K562 (cell line): ENCODE measurements around the gene LZTS3. TPM values are rescaled to one million over a fixed set of nuclear protein-coding genes. Genes with fewer than 3 reads are reported as not detected.

Experiments
- BRF2 ChIP-seq: IDR thresholded peaks from 3 replicates; pipeline ENCODE4 v1.6.1; 2011; ENCODE audit warnings: borderline replicate concordance, mild to moderate bottlenecking; ENCODE audit not compliant: insufficient read length, insufficient read depth
- CEBPB ChIP-seq: fragments of 450-650 bp; IDR thresholded peaks from 2 replicates; pipeline ENCODE4 v1.6.1; 2016; ENCODE audit warnings: missing genetic modification characterization, missing compliant biosample characterization
- CREB1 ChIP-seq, 2 experiments: sonication (generic) in 1 of 2; formaldehyde crosslinking in 1 of 2; IDR thresholded peaks; 2 replicates each; pipeline versions ENCODE4 v1.6.1 to v1.8.0; 2012 to 2022; ENCODE audit warnings: inconsistent platforms in 1 of 2, mild to moderate bottlenecking in 1 of 2, missing genetic modification reagents in 1 of 2, moderate library complexity in 1 of 2
- CXXC5 ChIP-seq: fragments of 250-450 bp; sonication (Bioruptor Pico); IDR thresholded peaks from 2 replicates; pipeline ENCODE4 v1.8.0; 2022; ENCODE audit warnings: inconsistent platforms, mild to moderate bottlenecking, moderate library complexity
- MAZ ChIP-seq, 2 experiments: fragments of 450-650 bp in 1 of 2; sonication (generic) in 1 of 2; formaldehyde crosslinking; IDR thresholded peaks in 1 of 2; conservative IDR thresholded peaks in 1 of 2; 2 replicates each; pipeline versions ENCODE4 v1.4.0 to v1.5.0; 2020; ENCODE audit warnings: mild to moderate bottlenecking in 1 of 2, missing genetic modification reagents in 1 of 2
- MXD1 ChIP-seq: fragments of 250-450 bp; sonication (Bioruptor Pico); IDR thresholded peaks from 2 replicates; pipeline ENCODE4 v1.8.0; 2021; ENCODE audit warnings: borderline replicate concordance, mild to moderate bottlenecking, moderate library complexity; ENCODE audit not compliant: poor library complexity, severe bottlenecking
- RB1 ChIP-seq: fragments of 450-650 bp; IDR thresholded peaks from 2 replicates; pipeline ENCODE4 v1.6.1; 2017; ENCODE audit warnings: low read depth, mild to moderate bottlenecking
- RBM25 ChIP-seq: fragments of 200-400 bp; formaldehyde crosslinking; IDR thresholded peaks from 2 replicates; pipeline ENCODE4 v1.6.1; 2018; ENCODE audit warnings: low read length, low read depth, moderate library complexity; ENCODE audit not compliant: severe bottlenecking
- TFAP4 ChIP-seq: sonication (generic); formaldehyde crosslinking; IDR thresholded peaks from 2 replicates; pipeline ENCODE4 v1.8.0; 2022; ENCODE audit warnings: missing genetic modification reagents, mild to moderate bottlenecking, moderate library complexity, borderline replicate concordance
- ZBED1 ChIP-seq: IDR thresholded peaks from 2 replicates; pipeline ENCODE4 v1.6.1; 2014
- ZBTB17 ChIP-seq: fragments of 450-650 bp; formaldehyde crosslinking; IDR thresholded peaks from 2 replicates; pipeline ENCODE4 v1.4.0; 2020; ENCODE audit warnings: mild to moderate bottlenecking
- ZNF717 ChIP-seq: fragments of 250-450 bp; sonication (Bioruptor Pico); IDR thresholded peaks from 2 replicates; pipeline ENCODE4 v1.5.0; 2021
- polyA plus RNA-seq, 8 experiments: library from polyadenylated mRNA; depleted of rRNA in 4 of 8; stranded (reverse) in 5 of 8; unstranded in 3 of 8; fragments of >200 nt; fragmentation: Nextera tagmentation in 2 of 8; fragmentation: Illumina TruSeq in 1 of 8; extraction: Ambion mirVana in 2 of 8; extraction: Trizol in 1 of 8; gene quantifications; 2 replicates each; pipeline versions ENCODE4 v1.2.1 to v1.2.3, GENCODE V29; 2011 to 2014; ENCODE audit warnings: inconsistent platforms in 1 of 8, missing spikeins in 1 of 8
- total RNA-seq, 7 experiments: library from RNA; depleted of rRNA in 6 of 7; stranded (reverse); fragments of >200 nt in 6 of 7; fragmentation: Illumina TruSeq in 2 of 7; extraction: Trizol in 2 of 7; gene quantifications; 2 replicates each; pipeline versions ENCODE4 v1.2.1 to v1.2.3, GENCODE V29; 2011 to 2021; ENCODE audit warnings: low replicate concordance in 1 of 7
- TF ChIP-seq, protein P1 (sequence below): sonication (generic); formaldehyde crosslinking; IDR thresholded peaks from 2 replicates; pipeline ENCODE4 v1.8.1; 2023; ENCODE audit warnings: mild to moderate bottlenecking, missing genetic modification reagents, moderate library complexity
- TF ChIP-seq, protein P2 (sequence below), 3 experiments: fragments of 200-800 bp in 1 of 3; sonication (Bioruptor generic) in 1 of 3; sonication (generic) in 1 of 3; formaldehyde crosslinking in 1 of 3; IDR thresholded peaks; 2 replicates each; pipeline versions ENCODE4 v1.6.1 to v1.8.0; 2016 to 2022; ENCODE audit warnings: mild to moderate bottlenecking in 2 of 3, missing compliant biosample characterization in 2 of 3, missing genetic modification characterization in 2 of 3, missing genetic modification reagents in 1 of 3
- TF ChIP-seq, protein P3 (sequence below): IDR thresholded peaks from 2 replicates; pipeline ENCODE4 v1.6.1; 2014; ENCODE audit warnings: antibody characterized with exemption
- TF ChIP-seq, protein P4 (sequence below), 3 experiments: IDR thresholded peaks in 2 of 3; conservative IDR thresholded peaks in 1 of 3; 2 replicates each; pipeline ENCODE4 v1.5.1; 2011 to 2012; ENCODE audit warnings: low read length in 3 of 3, mild to moderate bottlenecking in 3 of 3, control low read depth in 2 of 3, improper control_type of control experiment in 1 of 3, inconsistent platforms in 1 of 3, low read depth in 1 of 3, mixed read lengths in 1 of 3, moderate library complexity in 1 of 3; ENCODE audit not compliant: insufficient read depth in 2 of 3

The LZTS3 gene
- total and polyA plus RNA-seq, 9 of the 15 experiments (the other 6 are each of a cell fraction or from before 2014, with no cell fraction given): 0.07 to 2.9 (median 2.0) TPM

GRCh38 chr20:3218307-3218988 lies 45.1 kb upstream of the LZTS3 start (continued):
- no peak for TF ChIP-seq ZNF717
- no peak for TF ChIP-seq BRF2
- TF ChIP-seq, protein P1, sequence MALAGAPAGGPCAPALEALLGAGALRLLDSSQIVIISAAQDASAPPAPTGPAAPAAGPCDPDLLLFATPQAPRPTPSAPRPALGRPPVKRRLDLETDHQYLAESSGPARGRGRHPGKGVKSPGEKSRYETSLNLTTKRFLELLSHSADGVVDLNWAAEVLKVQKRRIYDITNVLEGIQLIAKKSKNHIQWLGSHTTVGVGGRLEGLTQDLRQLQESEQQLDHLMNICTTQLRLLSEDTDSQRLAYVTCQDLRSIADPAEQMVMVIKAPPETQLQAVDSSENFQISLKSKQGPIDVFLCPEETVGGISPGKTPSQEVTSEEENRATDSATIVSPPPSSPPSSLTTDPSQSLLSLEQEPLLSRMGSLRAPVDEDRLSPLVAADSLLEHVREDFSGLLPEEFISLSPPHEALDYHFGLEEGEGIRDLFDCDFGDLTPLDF (CRISPR knock-in tag): no peak
- TF ChIP-seq, protein P2, sequence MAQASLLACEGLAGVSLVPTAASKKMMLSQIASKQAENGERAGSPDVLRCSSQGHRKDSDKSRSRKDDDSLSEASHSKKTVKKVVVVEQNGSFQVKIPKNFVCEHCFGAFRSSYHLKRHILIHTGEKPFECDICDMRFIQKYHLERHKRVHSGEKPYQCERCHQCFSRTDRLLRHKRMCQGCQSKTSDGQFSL (CRISPR knock-in tag; IDR thresholded peaks at IDR 0.05): peak; percentile 34; the same call in 1 of the 2 replicates
- TF ChIP-seq, protein P2 (tag; IDR thresholded peaks at IDR 0.05): no peak
- TF ChIP-seq ZBED1: no peak
- peak; percentile 80; the same call in 1 of the 2 replicates for TF ChIP-seq RB1
- no peak for TF ChIP-seq RBM25
- 0 out of 2 replicates have a peak, but pooled peaks have one; percentile 8 for TF ChIP-seq CXXC5 (CRISPR knock-in tag)
- TF ChIP-seq CREB1 (IDR thresholded peaks at IDR 0.05): no peak
- TF ChIP-seq CREB1 (CRISPR knock-in tag; IDR thresholded peaks at IDR 0.05): peak; percentile 47; the same call in 1 of the 2 replicates
- TF ChIP-seq, protein P3, sequence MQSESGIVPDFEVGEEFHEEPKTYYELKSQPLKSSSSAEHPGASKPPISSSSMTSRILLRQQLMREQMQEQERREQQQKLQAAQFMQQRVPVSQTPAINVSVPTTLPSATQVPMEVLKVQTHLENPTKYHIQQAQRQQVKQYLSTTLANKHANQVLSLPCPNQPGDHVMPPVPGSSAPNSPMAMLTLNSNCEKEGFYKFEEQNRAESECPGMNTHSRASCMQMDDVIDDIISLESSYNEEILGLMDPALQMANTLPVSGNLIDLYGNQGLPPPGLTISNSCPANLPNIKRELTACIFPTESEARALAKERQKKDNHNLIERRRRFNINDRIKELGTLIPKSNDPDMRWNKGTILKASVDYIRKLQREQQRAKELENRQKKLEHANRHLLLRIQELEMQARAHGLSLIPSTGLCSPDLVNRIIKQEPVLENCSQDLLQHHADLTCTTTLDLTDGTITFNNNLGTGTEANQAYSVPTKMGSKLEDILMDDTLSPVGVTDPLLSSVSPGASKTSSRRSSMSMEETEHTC: no peak
- no peak for TF ChIP-seq MXD1 (CRISPR knock-in tag)
- TF ChIP-seq TFAP4 (CRISPR knock-in tag): peak; percentile 68
- TF ChIP-seq MAZ (CRISPR knock-in tag; conservative IDR thresholded peaks at IDR 0.05 in 1 of 2, IDR thresholded peaks at IDR 0.05 in 1 of 2): peak in 1 of 2 experiments; percentile 52; a peak in 1 of 4 replicates
- no peak for TF ChIP-seq CEBPB
- TF ChIP-seq ZBTB17 (CRISPR knock-in tag): no peak
- TF ChIP-seq, protein P4, sequence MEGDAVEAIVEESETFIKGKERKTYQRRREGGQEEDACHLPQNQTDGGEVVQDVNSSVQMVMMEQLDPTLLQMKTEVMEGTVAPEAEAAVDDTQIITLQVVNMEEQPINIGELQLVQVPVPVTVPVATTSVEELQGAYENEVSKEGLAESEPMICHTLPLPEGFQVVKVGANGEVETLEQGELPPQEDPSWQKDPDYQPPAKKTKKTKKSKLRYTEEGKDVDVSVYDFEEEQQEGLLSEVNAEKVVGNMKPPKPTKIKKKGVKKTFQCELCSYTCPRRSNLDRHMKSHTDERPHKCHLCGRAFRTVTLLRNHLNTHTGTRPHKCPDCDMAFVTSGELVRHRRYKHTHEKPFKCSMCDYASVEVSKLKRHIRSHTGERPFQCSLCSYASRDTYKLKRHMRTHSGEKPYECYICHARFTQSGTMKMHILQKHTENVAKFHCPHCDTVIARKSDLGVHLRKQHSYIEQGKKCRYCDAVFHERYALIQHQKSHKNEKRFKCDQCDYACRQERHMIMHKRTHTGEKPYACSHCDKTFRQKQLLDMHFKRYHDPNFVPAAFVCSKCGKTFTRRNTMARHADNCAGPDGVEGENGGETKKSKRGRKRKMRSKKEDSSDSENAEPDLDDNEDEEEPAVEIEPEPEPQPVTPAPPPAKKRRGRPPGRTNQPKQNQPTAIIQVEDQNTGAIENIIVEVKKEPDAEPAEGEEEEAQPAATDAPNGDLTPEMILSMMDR (IDR thresholded peaks at IDR 0.05 in 2 of 3, conservative IDR thresholded peaks at IDR 0.05 in 1 of 3; ENCODE audit: insufficient read depth in 2 of 3, low read depth in 1 of 3, low read length in 3 of 3): peak; percentile 66 to 88 (median 78)
